HG02623 (cell line): ENCODE data around the gene PRKN.

Experiments
- ATAC-seq: cut with Tn5 transposase; IDR thresholded peaks from one replicate; pipeline ENCODE4 v1.9.1; 2021; ENCODE audit warnings: moderate library complexity; ENCODE audit not compliant: unreplicated experiment

PRKN gene

GRCh38 chr6:162085561-162085960 is 642.0 kb downstream of the PRKN start:
- ATAC-seq: no peak

GRCh38 chr6:162082520-162082919 is 645.0 kb downstream of the PRKN start:
- ATAC-seq: no peak

DNA sequence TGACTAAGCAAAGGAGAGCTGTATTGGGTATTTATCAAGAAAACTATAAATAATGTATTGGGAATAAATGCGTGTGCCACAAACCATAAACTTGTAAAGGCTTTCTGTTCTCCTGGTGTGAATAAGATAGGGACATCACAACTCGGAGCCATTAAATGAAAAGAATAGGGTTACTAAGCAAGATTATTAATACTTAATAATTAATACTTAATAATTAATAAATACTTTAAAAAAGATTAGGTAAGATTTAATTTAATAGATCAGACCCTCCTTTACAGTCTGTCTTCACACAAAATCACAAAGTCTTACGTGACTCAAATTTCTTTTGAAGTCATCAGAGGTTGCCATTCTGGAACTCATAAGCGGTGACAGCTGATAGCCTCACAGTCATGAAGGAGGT is 648.9 kb downstream of the PRKN start:
- ATAC-seq: no peak

GRCh38 chr6:162078126-162078525 is 649.4 kb downstream of the PRKN start:
- ATAC-seq: no peak

DNA sequence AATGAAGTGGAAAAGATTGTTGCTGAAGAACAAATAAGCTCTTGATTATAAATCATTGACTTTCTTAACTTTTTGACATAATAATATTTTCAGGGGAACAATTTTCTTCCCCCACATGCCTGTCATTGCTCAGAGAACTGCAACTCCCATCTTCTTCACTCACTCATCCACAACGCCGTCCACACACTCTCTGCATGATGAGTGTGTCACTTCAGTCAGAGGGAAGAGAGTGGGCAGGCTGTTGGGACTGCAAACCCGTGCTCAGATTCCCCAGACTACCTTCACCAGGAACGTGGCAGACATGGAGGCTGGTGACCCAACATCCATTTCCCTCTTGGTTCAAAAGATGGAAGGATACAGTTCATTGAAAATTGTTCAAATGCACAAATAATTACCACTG is 650.8 kb downstream of the PRKN start:
- no peak for ATAC-seq

- no peak for ATAC-seq
Measured at GRCh38 chr6:162074641-162075275, 652.8 kb downstream of the PRKN start.

DNA sequence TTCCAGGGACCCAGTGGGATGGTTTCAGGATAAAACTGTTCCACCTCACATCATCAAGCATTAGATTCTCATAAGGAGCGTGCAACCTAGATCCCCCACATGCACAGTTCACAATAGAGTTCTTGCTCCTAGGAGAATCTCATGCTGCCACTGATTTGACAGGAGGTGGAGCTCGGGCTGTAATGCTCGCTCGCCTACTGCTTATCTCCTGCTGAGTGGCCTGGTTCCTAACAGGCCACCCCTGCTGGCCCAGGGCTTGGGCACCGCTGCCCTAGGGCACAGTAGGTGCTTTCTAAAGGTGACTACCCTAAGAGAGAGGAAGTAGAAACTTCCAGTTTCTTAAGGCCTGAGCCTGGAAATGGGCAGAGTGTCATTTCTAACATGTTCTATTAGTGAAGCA is 656.9 kb downstream of the PRKN start:
- no peak for ATAC-seq

DNA sequence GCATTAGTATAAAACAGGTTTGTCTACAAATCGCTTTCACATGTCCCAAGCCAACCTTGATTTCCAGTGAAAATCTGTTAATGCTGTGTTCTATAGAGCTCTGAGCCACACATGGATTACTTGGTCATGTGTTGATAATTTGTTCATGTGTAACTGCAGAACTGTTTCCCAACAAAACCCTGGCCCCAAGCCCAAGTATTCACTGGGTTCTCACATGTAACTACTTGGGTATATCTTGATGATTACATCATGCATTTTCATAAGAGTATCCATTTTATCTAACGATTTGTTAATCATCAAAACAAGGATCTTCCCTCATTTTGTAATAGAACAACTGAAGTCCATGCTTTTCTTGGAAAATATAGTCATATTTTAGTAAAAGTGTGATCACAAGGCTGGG is 657.6 kb downstream of the PRKN start:
- ATAC-seq: no peak

DNA sequence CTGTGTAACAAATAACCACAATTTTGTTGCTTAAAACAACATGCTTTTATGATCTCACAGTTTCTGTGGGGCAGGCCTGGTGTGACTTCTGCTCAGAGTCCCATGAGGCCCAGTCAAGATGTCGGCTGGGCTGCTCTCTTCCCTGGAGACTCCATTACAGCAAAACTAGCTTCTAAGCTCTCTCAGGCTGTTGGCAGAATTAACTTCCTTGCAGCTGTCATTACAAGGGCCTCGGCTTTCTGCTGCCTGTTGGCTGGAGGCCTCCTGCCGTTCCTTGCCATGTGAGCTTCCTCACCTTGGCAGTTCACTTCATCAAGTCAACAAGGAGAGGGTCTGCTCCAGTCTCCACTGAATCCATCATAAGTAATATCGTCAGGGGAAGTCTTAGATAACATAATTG is 659.2 kb downstream of the PRKN start:
- ATAC-seq: no peak

DNA sequence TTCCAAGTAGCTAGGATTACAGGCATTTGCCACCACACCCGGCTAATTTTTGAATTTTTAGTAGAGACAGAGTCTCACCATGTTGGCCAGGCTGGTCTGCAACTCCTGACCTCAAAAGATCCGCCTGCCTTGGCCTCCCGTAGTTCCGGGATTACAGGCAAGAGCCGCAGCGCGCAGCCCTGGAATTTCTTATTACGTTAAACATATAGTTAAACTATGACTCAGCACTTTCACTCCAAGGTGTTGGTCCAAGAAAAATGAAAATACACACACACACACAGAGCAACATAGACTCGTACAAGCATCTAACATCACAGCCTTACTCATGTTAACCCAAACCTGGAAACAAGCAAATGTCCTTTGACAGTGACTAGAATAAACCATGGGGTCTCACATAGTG is 663.9 kb downstream of the PRKN start:
- no peak for ATAC-seq

GRCh38 chr6:162058281-162058875 is 669.2 kb downstream of the PRKN start:
- ATAC-seq: no peak

DNA sequence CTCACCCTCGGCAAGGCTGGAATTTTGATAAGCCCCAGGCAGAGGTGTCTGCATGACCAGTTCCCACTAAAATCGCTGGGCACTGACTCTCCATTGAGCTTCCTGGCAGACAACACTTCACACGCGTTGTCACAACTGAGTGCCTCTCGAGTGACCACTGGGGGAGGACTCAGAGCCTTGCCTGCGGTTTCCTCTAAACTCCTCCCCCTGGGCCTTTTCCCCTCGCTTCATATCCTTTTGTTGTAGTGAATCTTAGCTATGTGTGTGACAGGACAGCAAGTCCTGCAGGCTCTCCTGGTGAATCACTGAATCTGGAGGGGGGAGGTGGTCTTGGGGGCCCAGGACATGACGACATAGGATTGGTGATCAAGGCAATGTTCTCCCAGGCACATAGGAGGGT is 670.8 kb downstream of the PRKN start:
- ATAC-seq: no peak

DNA sequence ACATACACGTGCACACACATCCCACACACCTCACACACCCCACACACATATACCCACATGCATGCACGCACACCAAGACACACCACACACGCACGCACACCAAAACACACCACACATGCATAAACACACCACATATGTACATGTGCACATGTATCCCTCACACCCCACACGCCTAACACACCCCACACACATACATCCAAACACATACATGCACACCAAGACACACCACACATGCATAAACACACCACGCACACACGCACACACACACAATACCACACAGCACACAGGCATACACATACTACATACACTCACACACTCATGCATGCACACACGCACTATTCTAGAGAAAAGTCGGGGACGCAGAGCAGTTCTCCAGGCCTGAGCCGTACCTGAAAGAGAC is 671.5 kb downstream of the PRKN start:
- ATAC-seq: no peak

DNA sequence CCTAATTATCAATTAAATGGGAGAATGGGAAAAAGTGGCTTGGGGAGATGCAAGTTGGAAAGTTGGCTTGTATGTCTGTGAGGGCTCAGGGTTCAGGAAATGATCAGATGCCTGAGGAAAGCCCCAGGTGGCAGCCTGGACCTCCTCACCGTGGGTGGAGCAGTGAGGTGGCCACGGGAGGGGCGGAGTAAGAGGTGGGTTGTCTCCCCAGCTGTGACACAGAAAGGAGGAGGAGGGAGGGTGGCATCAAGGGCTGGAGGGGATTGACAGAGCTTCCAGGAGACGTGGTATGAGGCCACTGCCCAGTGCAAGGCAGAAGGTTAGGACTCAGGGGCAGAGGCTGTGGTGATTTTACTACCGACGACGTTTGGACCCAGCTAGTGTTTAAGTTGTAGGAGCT is 672.2 kb downstream of the PRKN start:
- ATAC-seq: no peak

- ATAC-seq: no peak
Measured at GRCh38 chr6:162053084-162053483, 674.5 kb downstream of the PRKN start.

- ATAC-seq: no peak
Measured at GRCh38 chr6:162050579-162050978, 677.0 kb downstream of the PRKN start.

DNA sequence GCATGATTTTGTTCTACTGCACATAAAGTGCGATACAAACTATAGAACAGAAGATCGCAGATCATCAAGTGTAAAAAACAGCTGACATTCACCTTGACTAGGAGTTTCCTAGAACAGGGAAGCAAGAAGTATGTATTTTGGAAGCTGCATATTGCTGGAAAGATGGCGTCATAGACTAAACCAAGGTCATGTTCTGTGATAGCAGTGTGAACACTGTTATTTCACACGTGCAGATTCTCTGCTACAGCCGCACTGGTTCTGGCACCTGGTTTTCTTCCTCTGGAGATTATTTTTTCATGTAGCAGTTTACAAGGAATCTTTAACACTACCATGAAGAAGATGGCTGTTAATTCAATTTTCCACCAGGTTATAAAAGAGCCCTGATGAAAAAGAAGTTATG is 681.2 kb downstream of the PRKN start:
- ATAC-seq: no peak

DNA sequence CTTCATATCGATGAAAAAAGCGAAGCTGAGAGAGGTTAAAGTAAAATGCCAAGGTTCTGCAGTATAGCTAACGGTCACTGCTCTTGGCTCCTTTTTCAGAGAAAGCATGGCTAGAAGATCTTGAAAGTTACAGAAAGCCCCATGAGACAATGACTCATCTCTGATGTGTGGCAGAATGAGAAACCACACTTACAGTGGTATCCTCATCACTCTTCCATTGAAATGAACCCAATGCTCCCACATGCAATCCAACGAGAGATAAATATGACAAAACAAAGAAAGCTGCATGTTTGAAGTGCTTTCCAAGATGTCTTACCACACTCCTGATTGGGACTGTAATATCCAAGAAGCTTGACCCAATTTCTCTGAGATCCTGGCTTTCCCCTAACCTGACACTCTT is 694.9 kb downstream of the PRKN start:
- no peak for ATAC-seq

- ATAC-seq: no peak
Measured at GRCh38 chr6:162029873-162030576, 697.5 kb downstream of the PRKN start.

DNA sequence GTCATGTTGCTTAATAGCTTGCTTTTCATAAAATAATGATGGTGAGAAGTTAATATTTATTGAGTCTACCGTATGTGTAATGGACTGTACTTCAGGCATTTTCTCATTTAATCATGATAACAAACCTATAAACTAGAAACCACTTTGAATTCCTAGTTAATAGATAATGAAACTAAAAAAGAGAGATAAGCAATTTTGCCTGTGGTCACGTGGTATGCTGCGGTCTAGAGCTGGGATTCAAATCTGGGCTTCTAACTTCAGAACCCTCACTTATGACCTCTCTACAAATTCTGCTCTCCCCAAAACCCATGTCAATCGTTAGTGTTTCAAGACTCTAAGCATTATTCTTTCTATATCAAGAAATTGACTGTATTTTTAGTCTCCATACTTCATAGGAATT is 700.7 kb downstream of the PRKN start:
- ATAC-seq: no peak

- no peak for ATAC-seq
Measured at GRCh38 chr6:162026031-162026430, 701.5 kb downstream of the PRKN start.

DNA sequence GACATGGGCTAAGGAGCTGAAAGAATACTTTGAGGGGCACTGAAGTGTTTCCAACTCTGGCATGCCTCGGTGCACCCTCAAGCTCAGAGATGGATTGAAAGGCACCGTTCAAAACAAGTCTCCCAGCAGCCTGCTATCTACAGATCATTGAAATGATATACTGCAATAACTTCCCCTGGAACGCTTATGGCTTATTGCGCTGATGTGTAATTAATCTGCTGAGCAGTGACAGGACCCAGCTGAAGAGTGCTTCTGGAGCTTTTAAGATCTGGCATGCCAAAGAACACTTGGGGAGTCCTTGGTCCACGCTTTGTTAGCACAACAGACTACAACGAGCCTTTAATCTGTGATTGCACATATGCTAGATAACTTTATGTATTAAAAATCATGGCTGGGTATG is 708.2 kb downstream of the PRKN start:
- no peak for ATAC-seq

GRCh38 chr6:162017536-162017935 is 710.0 kb downstream of the PRKN start:
- ATAC-seq: no peak
